Endometrium (tissue), 2 donors: ENCODE data around the gene RALGAPA2.
A peak's percentile ranks its signal among the peaks of the same experiment; 100 is the strongest.

ENCODE experiments used
- FAIRE-seq: peaks from 2 replicates; lab custom pipeline; 2012; peaks lifted over from hg19 to GRCh38; lab: Jason Lieb, UNC
- donor health status: control.
- donor health status: control.

The RALGAPA2 gene

GRCh38 chr20:20432618-20433286, 279.7 kb downstream of the RALGAPA2 start:
- FAIRE-seq = no peak

- FAIRE-seq = no peak
Observed at GRCh38 chr20:20430066-20430465, 282.4 kb downstream of the RALGAPA2 start.

- FAIRE-seq = peak; percentile 96
Observed at GRCh38 chr20:20428067-20428466, 284.4 kb downstream of the RALGAPA2 start.

- no peak for FAIRE-seq
Observed at GRCh38 chr20:20427227-20427864, 285.1 kb downstream of the RALGAPA2 start.

- FAIRE-seq = no peak
Observed at GRCh38 chr20:20426655-20426907, 285.9 kb downstream of the RALGAPA2 start.

GRCh38 chr20:20425823-20426654, 286.4 kb downstream of the RALGAPA2 start:
- FAIRE-seq = no peak

- FAIRE-seq = no peak
Observed at GRCh38 chr20:20423117-20423516, 289.3 kb downstream of the RALGAPA2 start.

- no peak for FAIRE-seq
Observed at GRCh38 chr20:20417876-20418676, 294.4 kb downstream of the RALGAPA2 start.

- FAIRE-seq = no peak
Observed at GRCh38 chr20:20415321-20415720, 297.1 kb downstream of the RALGAPA2 start.

GRCh38 chr20:20414640-20415220, 297.7 kb downstream of the RALGAPA2 start:
- FAIRE-seq = no peak

GRCh38 chr20:20413810-20414281, 298.6 kb downstream of the RALGAPA2 start:
- no peak for FAIRE-seq

- no peak for FAIRE-seq
Observed at GRCh38 chr20:20412750-20413149, 299.7 kb downstream of the RALGAPA2 start.

GRCh38 chr20:20411836-20412235, 300.6 kb downstream of the RALGAPA2 start:
- no peak for FAIRE-seq

GRCh38 chr20:20411402-20411801, 301.0 kb downstream of the RALGAPA2 start:
- FAIRE-seq = no peak

- no peak for FAIRE-seq
Observed at GRCh38 chr20:20410678-20411077, 301.8 kb downstream of the RALGAPA2 start.

- FAIRE-seq = no peak
Observed at GRCh38 chr20:20409331-20409730, 303.1 kb downstream of the RALGAPA2 start.

GRCh38 chr20:20407891-20408805, 304.3 kb downstream of the RALGAPA2 start:
- no peak for FAIRE-seq

GRCh38 chr20:20406306-20406705, 306.1 kb downstream of the RALGAPA2 start:
- FAIRE-seq = no peak

- no peak for FAIRE-seq
Observed at GRCh38 chr20:20405623-20406022, 306.8 kb downstream of the RALGAPA2 start.

GRCh38 chr20:20404633-20405032, 307.8 kb downstream of the RALGAPA2 start:
- no peak for FAIRE-seq

GRCh38 chr20:20401991-20402390, 310.5 kb downstream of the RALGAPA2 start:
- FAIRE-seq = no peak
